HL-60 (cell line): ENCODE measurements around the gene B4GALT6.

Experiments
- REST ChIP-seq: IDR thresholded peaks from 2 replicates; pipeline ENCODE4 v1.6.1; 2012; ENCODE audit warnings: low read depth; ENCODE audit not compliant: insufficient replicate concordance
- TF ChIP-seq, protein P1 (sequence below): IDR thresholded peaks from one replicate; pipeline ENCODE4 v1.5.1; 2011; ENCODE audit warnings: low read length, control low read depth, inconsistent platforms; ENCODE audit not compliant: insufficient read depth

DNA sequence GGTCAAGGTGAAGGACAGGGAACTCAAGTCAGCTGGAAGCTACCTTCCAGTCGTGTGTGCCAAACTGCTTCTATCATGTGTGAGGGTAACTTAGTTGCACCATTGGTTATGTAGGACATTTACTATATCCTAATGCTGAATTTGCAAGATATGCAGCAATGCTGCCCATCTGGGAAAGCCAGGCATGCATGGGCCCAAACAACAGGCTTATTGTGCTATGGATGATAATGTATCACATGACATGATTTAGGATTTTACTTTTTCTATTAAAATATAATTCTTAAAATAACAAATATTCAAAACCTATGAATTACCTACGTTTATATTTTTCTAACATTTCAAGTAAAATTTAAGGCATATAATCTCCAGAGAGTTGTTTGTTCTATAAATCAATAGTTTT lies 35.9 kb downstream of the B4GALT6 start:
- TF ChIP-seq, protein P1, sequence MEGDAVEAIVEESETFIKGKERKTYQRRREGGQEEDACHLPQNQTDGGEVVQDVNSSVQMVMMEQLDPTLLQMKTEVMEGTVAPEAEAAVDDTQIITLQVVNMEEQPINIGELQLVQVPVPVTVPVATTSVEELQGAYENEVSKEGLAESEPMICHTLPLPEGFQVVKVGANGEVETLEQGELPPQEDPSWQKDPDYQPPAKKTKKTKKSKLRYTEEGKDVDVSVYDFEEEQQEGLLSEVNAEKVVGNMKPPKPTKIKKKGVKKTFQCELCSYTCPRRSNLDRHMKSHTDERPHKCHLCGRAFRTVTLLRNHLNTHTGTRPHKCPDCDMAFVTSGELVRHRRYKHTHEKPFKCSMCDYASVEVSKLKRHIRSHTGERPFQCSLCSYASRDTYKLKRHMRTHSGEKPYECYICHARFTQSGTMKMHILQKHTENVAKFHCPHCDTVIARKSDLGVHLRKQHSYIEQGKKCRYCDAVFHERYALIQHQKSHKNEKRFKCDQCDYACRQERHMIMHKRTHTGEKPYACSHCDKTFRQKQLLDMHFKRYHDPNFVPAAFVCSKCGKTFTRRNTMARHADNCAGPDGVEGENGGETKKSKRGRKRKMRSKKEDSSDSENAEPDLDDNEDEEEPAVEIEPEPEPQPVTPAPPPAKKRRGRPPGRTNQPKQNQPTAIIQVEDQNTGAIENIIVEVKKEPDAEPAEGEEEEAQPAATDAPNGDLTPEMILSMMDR, result no peak
- no peak for TF ChIP-seq REST
